NCI-H2171 treated with DMSO at 0.1 percent for 48 hours (cell line): Measurements from ENCODE around the gene ABCB1.
"Not testable (repeated sequence)": the region's sequence is repeated elsewhere in the genome, so short reads cannot be mapped to it uniquely, and the experiment has no call there.

Experiments used
- DNase-seq: peaks from one replicate; lab custom pipeline; 2025; lab: John Stamatoyannopoulos, UW

ABCB1 gene

DNA sequence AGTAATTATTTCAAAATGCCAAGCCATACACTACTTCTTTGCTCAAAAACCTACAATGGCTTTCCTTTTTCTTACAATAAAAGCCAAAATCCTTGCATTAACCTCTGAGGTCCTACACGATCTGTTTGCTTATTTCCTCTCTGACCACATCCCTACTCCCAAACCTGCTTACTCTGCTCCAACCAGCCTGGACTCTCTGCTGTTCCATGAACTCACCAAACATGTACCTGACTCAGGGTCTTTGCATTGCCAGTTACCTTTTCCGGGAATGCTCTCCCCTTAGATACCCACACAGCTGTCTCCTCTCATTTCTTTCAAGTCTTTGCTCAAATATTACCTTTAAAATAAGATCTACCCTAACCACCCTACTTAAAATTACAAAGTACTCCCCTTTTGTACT lies 127.5 kb downstream of the ABCB1 start:
- DNase-seq, result no peak

DNA sequence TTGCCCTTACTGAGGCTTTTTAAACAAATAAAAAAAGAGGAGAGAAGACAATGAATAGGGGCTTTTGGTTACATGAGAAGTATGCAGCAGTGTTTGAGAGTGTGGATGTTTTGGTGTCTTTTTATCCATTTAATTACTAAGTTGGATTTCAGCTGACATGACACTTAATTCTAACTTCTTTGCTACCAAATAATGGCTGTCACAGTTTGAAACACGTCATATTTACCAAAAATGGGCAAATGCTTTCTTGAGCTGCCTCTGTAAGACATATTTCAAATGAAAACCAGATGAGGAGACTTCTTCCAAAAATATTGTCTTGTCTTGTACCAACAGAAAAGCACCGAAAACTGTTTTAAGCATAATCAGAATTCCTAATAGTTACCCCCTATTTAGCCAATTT lies 129.2 kb downstream of the ABCB1 start:
- no peak for DNase-seq

DNA sequence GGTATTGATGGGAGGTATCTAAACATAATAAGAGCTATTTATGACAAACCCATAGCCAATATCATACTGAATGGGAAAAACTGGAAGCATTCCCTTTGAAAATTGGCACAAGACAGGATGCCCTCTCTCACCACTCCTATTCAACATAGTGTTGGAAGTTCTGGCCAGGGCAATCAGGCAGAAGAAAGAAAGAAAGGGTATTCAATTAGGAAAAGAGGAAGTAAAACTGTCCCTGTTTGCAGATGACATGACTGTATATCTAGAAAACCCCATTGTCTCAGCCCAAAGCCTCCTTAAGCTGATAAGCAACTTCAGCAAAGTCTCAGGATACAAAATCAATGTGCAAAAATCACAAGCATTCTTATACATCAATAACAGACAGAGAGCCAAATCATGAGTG lies 131.5 kb downstream of the ABCB1 start:
- not testable (repeated sequence) for DNase-seq

DNA sequence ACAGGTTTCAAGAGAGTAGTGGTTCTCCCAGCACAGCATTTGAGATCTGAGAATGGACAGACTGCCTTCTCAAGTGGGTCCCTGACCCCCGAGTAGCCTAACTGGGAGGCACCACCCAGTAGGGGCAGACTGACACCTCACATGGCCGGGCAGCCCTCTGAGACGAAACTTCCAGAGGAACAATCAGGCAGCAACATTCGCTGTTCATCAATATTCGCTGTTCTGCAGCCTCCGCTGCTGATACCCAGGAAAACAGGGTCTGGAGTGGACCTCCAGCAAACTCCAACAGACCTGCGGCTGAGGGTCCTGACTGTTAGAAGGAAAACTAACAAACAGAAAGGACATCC lies 135.2 kb downstream of the ABCB1 start:
- DNase-seq, result not testable (repeated sequence)

DNA sequence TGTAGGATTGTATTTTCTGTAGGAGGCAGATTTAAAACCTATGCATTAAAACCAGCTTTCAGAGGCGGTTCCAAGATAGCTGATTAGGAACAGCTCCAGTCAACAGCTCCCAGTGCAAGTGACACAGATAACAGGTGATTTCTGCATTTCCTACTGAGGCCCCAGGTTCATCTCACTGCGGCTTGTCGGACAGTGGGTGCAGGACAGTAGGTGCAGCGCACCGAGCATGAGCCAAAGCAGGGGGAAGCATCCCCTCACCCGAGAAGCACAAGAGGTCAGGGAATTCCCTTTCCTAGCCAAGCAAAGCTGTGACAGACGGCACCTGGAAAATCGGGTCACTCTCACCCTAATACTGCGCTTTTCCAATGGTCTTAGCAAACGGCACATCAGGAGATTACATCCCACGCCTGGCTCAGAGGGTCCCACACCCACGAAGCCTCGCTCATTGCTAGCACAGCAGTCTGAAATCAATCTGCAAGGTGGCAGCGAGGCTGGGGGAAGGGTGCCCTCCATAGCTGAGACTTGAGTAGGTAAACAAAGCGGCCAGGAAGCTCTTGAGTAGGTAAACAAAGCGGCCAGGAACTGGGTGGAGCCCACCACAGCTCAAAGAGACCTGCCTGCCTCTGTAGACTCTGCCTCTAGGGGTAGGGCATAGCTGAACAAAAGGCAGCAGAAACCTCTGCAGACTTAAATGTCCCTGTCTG lies 135.7 kb downstream of the ABCB1 start:
- peak; percentile 56 for DNase-seq

DNA sequence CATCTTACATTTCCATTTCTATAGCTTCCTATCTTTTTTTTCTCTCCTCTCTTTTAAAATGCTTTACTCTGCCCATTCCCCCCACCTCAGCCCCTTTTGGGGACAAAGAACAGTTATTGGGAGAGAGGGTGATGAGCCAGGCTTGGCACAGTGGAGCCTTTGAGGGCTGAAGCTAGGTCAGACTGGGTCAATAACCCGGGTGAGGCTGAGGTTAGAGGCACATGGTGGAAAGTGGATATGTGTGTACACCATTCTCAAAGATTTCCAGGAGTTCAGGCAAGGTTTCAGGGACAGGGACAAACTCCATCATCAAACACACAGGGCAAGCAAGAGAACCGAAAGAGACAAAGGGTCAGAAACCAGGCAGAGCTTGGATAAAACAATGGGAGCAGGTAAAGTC lies 136.7 kb downstream of the ABCB1 start:
- DNase-seq, result no peak

DNA sequence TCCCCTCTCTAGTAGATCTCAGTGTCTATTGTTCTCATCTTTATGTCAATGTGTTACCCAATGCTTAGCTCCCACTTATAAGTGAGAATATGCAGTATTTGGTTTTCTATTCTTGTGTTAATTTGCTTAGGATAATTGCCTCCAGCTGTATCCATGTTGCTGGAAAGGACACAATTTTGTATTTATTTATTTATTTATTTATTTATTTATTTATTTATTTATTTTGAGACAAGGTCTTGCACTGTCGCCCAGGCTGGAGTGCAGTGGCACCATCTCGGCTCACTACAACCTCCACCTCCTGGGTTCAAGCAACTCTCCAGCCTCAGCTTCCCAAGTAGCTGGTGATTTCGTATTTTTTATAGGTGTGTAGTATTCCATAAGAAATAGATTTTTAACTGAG lies 140.2 kb downstream of the ABCB1 start:
- not testable (repeated sequence) for DNase-seq

DNA sequence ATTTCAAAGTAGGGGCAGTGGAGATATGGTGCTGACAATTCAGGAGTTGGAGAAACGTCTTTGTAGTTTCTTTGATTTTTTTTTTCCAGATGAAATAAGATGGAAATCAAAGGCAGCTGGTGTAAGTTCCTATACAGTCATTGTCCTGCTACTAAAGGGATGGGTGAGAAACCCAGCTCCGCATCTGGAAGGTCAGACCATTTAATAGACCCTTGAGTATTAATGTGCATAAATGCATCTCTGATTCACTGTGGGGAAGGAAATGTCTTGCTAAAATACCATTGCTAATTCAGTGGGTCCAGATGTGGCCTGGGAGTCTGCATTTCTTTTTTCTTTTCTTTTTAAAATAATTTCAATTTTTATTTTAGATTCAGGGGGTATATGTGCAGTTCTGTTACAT lies 140.7 kb downstream of the ABCB1 start:
- no peak for DNase-seq

DNA sequence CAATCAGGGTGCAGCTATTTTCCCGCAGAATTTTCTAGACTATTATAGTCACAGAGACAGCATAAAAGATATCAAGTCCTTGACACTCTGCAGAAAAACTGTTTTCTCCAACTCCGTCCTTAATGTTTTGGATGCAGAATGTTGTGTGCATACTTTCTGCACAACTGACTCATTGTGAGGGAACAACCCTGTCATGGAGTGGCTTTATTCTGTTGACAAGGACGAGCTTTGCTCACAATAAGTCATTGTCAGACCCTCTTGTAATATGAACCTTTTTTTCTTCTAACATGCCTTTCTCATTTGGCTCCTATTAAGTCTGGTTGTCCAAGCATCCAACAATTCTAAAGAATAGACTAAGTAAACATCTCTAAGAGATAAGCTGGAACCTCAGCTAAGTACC lies 142.5 kb downstream of the ABCB1 start:
- no peak for DNase-seq

DNA sequence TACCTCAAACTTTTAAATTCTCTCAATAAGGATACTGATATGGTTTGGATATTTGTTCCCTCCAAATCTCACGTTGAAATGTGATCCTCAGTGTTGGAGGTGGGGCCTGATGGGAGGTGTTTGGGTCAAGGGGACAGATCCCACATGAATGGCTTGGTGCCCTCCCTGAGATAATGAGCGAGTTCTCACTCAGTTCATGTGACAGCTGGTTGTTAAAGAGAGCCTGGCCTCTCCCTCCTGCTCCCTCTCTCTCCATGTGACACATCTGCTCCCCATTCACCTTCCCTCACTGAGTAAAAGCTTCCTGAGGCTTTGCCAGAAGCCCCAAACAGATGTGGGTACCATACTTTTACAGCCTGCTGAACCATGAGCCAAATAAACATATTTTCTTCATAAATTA lies 144.4 kb downstream of the ABCB1 start:
- DNase-seq, result peak; percentile 94
